ENCODE measurements around the gene FBH1.

GRCh38 chr10:5871596-5871995 lies 18.4 kb upstream of the FBH1 start:
- TF ChIP-seq CTCF (IDR thresholded peaks at IDR 0.05; ENCODE audit: low read length) (no peak), EZH2 (IDR thresholded peaks at IDR 0.05; ENCODE audit: borderline replicate concordance, low read length) (no peak)

All from OCI-LY1 (cell line).